ENCODE results near the gene GDF10.

Gene GDF10

DNA sequence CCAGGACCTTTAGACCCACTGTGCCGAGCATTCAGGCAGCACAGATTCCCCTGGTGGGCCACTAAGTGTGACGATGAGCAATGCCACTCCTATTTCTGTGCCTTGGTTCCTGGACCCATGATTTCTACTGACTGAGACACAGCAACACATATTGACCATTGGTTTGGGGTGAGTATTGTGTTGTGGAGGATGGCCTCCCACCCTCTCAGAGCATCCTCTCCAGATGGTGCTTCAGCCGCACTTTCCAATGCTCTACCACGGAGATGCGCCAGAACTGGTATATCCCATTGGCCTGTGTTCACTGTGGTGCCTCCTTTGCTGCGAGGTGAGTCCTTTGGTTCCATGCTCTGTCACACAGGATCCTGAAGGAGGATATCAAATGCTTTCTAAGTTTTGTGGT lies 10.1 kb upstream of the GDF10 start:
- TF ChIP-seq, protein P1, sequence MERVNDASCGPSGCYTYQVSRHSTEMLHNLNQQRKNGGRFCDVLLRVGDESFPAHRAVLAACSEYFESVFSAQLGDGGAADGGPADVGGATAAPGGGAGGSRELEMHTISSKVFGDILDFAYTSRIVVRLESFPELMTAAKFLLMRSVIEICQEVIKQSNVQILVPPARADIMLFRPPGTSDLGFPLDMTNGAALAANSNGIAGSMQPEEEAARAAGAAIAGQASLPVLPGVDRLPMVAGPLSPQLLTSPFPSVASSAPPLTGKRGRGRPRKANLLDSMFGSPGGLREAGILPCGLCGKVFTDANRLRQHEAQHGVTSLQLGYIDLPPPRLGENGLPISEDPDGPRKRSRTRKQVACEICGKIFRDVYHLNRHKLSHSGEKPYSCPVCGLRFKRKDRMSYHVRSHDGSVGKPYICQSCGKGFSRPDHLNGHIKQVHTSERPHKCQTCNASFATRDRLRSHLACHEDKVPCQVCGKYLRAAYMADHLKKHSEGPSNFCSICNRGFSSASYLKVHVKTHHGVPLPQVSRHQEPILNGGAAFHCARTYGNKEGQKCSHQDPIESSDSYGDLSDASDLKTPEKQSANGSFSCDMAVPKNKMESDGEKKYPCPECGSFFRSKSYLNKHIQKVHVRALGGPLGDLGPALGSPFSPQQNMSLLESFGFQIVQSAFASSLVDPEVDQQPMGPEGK (CRISPR knock-in tag; IDR thresholded peaks at IDR 0.05; ENCODE audit: borderline replicate concordance) = no peak
- TF ChIP-seq CSRNP3 (CRISPR knock-in tag; IDR thresholded peaks at IDR 0.05) = no peak
- no peak for TF ChIP-seq ZNF565 (CRISPR knock-in tag; conservative IDR thresholded peaks at IDR 0.05; ENCODE audit: low read depth)
- TF ChIP-seq PPARA (CRISPR knock-in tag; IDR thresholded peaks at IDR 0.05; ENCODE audit: borderline replicate concordance) = no peak
- no peak for TF ChIP-seq RARB (CRISPR knock-in tag; IDR thresholded peaks at IDR 0.05)
- TF ChIP-seq ZNF70 (CRISPR knock-in tag; IDR thresholded peaks at IDR 0.05) = no peak
- TF ChIP-seq, protein P2, sequence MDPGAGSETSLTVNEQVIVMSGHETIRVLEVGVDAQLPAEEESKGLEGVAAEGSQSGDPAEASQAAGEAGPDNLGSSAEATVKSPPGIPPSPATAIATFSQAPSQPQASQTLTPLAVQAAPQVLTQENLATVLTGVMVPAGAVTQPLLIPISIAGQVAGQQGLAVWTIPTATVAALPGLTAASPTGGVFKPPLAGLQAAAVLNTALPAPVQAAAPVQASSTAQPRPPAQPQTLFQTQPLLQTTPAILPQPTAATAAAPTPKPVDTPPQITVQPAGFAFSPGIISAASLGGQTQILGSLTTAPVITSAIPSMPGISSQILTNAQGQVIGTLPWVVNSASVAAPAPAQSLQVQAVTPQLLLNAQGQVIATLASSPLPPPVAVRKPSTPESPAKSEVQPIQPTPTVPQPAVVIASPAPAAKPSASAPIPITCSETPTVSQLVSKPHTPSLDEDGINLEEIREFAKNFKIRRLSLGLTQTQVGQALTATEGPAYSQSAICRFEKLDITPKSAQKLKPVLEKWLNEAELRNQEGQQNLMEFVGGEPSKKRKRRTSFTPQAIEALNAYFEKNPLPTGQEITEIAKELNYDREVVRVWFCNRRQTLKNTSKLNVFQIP (CRISPR knock-in tag; IDR thresholded peaks at IDR 0.05; ENCODE audit: borderline replicate concordance, low read depth) = no peak
- no peak for TF ChIP-seq ESRRG (CRISPR knock-in tag; IDR thresholded peaks at IDR 0.05)
- TF ChIP-seq ZNF8 (CRISPR knock-in tag; IDR thresholded peaks at IDR 0.05) = no peak
- no peak for TF ChIP-seq CSDC2 (CRISPR knock-in tag; IDR thresholded peaks at IDR 0.05)
- no peak for TF ChIP-seq TOX (CRISPR knock-in tag; IDR thresholded peaks at IDR 0.05; ENCODE audit: borderline replicate concordance)
- TF ChIP-seq, protein P3, sequence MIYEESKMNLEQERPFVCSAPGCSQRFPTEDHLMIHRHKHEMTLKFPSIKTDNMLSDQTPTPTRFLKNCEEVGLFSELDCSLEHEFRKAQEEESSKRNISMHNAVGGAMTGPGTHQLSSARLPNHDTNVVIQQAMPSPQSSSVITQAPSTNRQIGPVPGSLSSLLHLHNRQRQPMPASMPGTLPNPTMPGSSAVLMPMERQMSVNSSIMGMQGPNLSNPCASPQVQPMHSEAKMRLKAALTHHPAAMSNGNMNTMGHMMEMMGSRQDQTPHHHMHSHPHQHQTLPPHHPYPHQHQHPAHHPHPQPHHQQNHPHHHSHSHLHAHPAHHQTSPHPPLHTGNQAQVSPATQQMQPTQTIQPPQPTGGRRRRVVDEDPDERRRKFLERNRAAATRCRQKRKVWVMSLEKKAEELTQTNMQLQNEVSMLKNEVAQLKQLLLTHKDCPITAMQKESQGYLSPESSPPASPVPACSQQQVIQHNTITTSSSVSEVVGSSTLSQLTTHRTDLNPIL (CRISPR knock-in tag; IDR thresholded peaks at IDR 0.05; ENCODE audit: low read depth) = no peak
- TF ChIP-seq, protein P4, sequence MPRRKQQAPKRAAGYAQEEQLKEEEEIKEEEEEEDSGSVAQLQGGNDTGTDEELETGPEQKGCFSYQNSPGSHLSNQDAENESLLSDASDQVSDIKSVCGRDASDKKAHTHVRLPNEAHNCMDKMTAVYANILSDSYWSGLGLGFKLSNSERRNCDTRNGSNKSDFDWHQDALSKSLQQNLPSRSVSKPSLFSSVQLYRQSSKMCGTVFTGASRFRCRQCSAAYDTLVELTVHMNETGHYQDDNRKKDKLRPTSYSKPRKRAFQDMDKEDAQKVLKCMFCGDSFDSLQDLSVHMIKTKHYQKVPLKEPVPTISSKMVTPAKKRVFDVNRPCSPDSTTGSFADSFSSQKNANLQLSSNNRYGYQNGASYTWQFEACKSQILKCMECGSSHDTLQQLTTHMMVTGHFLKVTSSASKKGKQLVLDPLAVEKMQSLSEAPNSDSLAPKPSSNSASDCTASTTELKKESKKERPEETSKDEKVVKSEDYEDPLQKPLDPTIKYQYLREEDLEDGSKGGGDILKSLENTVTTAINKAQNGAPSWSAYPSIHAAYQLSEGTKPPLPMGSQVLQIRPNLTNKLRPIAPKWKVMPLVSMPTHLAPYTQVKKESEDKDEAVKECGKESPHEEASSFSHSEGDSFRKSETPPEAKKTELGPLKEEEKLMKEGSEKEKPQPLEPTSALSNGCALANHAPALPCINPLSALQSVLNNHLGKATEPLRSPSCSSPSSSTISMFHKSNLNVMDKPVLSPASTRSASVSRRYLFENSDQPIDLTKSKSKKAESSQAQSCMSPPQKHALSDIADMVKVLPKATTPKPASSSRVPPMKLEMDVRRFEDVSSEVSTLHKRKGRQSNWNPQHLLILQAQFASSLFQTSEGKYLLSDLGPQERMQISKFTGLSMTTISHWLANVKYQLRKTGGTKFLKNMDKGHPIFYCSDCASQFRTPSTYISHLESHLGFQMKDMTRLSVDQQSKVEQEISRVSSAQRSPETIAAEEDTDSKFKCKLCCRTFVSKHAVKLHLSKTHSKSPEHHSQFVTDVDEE (CRISPR knock-in tag; IDR thresholded peaks at IDR 0.05) = no peak
- no peak for TF ChIP-seq BACH2 (CRISPR knock-in tag; IDR thresholded peaks at IDR 0.05; ENCODE audit: borderline replicate concordance)
- TF ChIP-seq SNAI2 (CRISPR knock-in tag; IDR thresholded peaks at IDR 0.05) = no peak
- TF ChIP-seq ZFP30 (CRISPR knock-in tag; IDR thresholded peaks at IDR 0.05) = no peak
- no peak for TF ChIP-seq OSR1 (CRISPR knock-in tag; IDR thresholded peaks at IDR 0.05)
- no peak for ATAC-seq

- no peak for ATAC-seq
- TF ChIP-seq CSRNP3 (CRISPR knock-in tag; IDR thresholded peaks at IDR 0.05) (no peak), ZNF70 (CRISPR knock-in tag; IDR thresholded peaks at IDR 0.05) (no peak), TOX (CRISPR knock-in tag; IDR thresholded peaks at IDR 0.05; ENCODE audit: borderline replicate concordance) (no peak), ZC3H10 (CRISPR knock-in tag; IDR thresholded peaks at IDR 0.05) (no peak)
Observed at GRCh38 chr10:47290338-47290737, 9.7 kb upstream of the GDF10 start.

DNA sequence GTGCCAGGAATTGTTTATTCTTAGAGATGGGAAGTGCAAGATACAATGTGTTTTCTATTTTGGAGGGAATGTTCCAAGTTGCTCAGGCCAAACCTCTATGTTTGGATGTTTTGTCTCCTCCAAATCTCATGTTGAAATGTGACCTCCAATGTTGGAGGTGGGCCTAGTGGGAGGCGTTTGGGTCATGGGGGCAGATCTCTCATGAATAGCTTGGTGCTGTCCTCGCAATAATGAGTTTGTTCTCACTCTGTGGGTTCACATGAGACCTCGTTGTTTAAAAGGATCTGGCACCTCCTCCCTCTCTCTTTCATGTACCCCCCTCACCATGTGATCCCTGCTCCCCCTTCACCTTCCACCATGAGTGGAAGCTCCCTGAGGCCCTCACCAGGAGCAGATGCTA lies 8.3 kb upstream of the GDF10 start:
- TF ChIP-seq, protein P3 (CRISPR knock-in tag; IDR thresholded peaks at IDR 0.05; ENCODE audit: low read depth) = no peak
- TF ChIP-seq ZNF8 (CRISPR knock-in tag; IDR thresholded peaks at IDR 0.05) (no peak), OSR1 (CRISPR knock-in tag; IDR thresholded peaks at IDR 0.05) (no peak), PPARA (CRISPR knock-in tag; IDR thresholded peaks at IDR 0.05; ENCODE audit: borderline replicate concordance) (no peak)
- TF ChIP-seq, protein P4 (CRISPR knock-in tag; IDR thresholded peaks at IDR 0.05) = no peak

More for the DNA sequence above, 8.3 kb upstream of the GDF10 start:
- ATAC-seq = no peak
